ENCODE data around the gene SLC25A22.

Gene SLC25A22

GRCh38 chr11:773425-773824, 24.7 kb downstream of the SLC25A22 start:
- DNase-seq (ENCODE audit: low read depth in 3 of 3) = no peak

- no peak for DNase-seq (ENCODE audit: low read depth in 3 of 3)
Measured at GRCh38 chr11:772429-773390, 25.4 kb downstream of the SLC25A22 start.

- no peak for DNase-seq (ENCODE audit: low read depth in 3 of 3)
Measured at GRCh38 chr11:771617-772204, 26.4 kb downstream of the SLC25A22 start.

- no peak for DNase-seq (ENCODE audit: low read depth in 3 of 3)
Measured at GRCh38 chr11:770642-771616, 27.2 kb downstream of the SLC25A22 start.

GRCh38 chr11:769887-770641, 28.0 kb downstream of the SLC25A22 start:
- DNase-seq (ENCODE audit: low read depth in 3 of 3) = no peak

- DNase-seq (ENCODE audit: low read depth in 3 of 3) = no peak
Measured at GRCh38 chr11:767238-767637, 30.8 kb downstream of the SLC25A22 start.

- no peak for DNase-seq (ENCODE audit: low read depth in 3 of 3)
Measured at GRCh38 chr11:766936-767210, 31.2 kb downstream of the SLC25A22 start.

GRCh38 chr11:766106-766935, 31.8 kb downstream of the SLC25A22 start:
- DNase-seq (ENCODE audit: low read depth in 3 of 3) = no peak

- no peak for DNase-seq (ENCODE audit: low read depth in 3 of 3)
Measured at GRCh38 chr11:765802-766091, 32.3 kb downstream of the SLC25A22 start.

- peak in 1 of 3 donors; percentile 47 for DNase-seq (ENCODE audit: low read depth in 3 of 3)
Measured at GRCh38 chr11:765025-765801, 32.9 kb downstream of the SLC25A22 start.

- DNase-seq (ENCODE audit: low read depth in 3 of 3) = no peak
Measured at GRCh38 chr11:764322-765024, 33.6 kb downstream of the SLC25A22 start.

- no peak for DNase-seq (ENCODE audit: low read depth in 3 of 3)
Measured at GRCh38 chr11:763549-764321, 34.3 kb downstream of the SLC25A22 start.

GRCh38 chr11:763073-763463, 35.0 kb downstream of the SLC25A22 start:
- no peak for DNase-seq (ENCODE audit: low read depth in 3 of 3)

GRCh38 chr11:762421-763072, 35.5 kb downstream of the SLC25A22 start:
- no peak for DNase-seq (ENCODE audit: low read depth in 3 of 3)

GRCh38 chr11:761526-762108, 36.5 kb downstream of the SLC25A22 start:
- DNase-seq (ENCODE audit: low read depth in 3 of 3) = no peak

- DNase-seq (ENCODE audit: low read depth in 3 of 3) = no peak
Measured at GRCh38 chr11:760236-760635, 37.8 kb downstream of the SLC25A22 start.

GRCh38 chr11:749731-750130, 48.4 kb downstream of the SLC25A22 start:
- no peak for DNase-seq (ENCODE audit: low read depth in 3 of 3)

GRCh38 chr11:748007-748359, 50.1 kb downstream of the SLC25A22 start:
- no peak for DNase-seq (ENCODE audit: low read depth in 3 of 3)
